Osteocyte (in vitro differentiated cells): ENCODE data around the gene SSTR4. TPM values are rescaled to one million over a fixed set of nuclear protein-coding genes. Genes with fewer than 3 reads are reported as not detected.

Experiments used
- DNase-seq: peaks from one replicate; pipeline ENCODE4 v3.0.0; 2021; ENCODE audit warnings: mixed read lengths; ENCODE audit not compliant: unreplicated experiment; ENCODE audit errors: extremely low spot score
- H3K27ac Mint-ChIP-seq: one replicate; pipeline ENCODE4 v1.8.0; 2021; ENCODE audit warnings: mild to moderate bottlenecking, mixed read lengths; ENCODE audit not compliant: unreplicated experiment
- H3K27me3 Mint-ChIP-seq: one replicate; pipeline ENCODE4 v1.8.0; 2021; ENCODE audit warnings: mixed read lengths; ENCODE audit not compliant: unreplicated experiment
- H3K36me3 Mint-ChIP-seq: one replicate; pipeline ENCODE4 v1.8.0; 2021; ENCODE audit warnings: mixed read lengths; ENCODE audit not compliant: unreplicated experiment
- H3K4me1 Mint-ChIP-seq: one replicate; pipeline ENCODE4 v1.8.0; 2021; ENCODE audit warnings: mixed read lengths; ENCODE audit not compliant: unreplicated experiment
- H3K4me3 Mint-ChIP-seq: one replicate; pipeline ENCODE4 v1.8.0; 2021; ENCODE audit warnings: mild to moderate bottlenecking, moderate library complexity, mixed read lengths; ENCODE audit not compliant: unreplicated experiment
- H3K9me3 Mint-ChIP-seq: one replicate; pipeline ENCODE4 v1.8.0; 2021; ENCODE audit warnings: mixed read lengths; ENCODE audit not compliant: unreplicated experiment
- CTCF ChIP-seq: fragments of 200-600 bp; sonication (generic); IDR thresholded peaks from 2 replicates; pipeline ENCODE4 v1.5.0; 2021; ENCODE audit warnings: antibody characterized with exemption, mild to moderate bottlenecking, moderate library complexity
- total RNA-seq: library from RNA; stranded (reverse); gene quantifications from 2 replicates; pipeline ENCODE4 v1.2.1, GENCODE V29; 2021

The SSTR4 gene
- total RNA-seq, 1 donor from 2014 or later: not detected

- H3K9me3 Mint-ChIP-seq: peaks cover 6% of the 10 kb centered on the region
- H3K4me3 Mint-ChIP-seq: no peak overlapping the region
- no peak for TF ChIP-seq CTCF
- peak overlapping the region; percentile 88 for H3K27ac Mint-ChIP-seq
- H3K36me3 Mint-ChIP-seq: no peaks in the 10 kb centered on the region
- peaks cover 52% of the 10 kb centered on the region for H3K4me1 Mint-ChIP-seq
- DNase-seq: no peak
- H3K27me3 Mint-ChIP-seq: no peaks in the 10 kb centered on the region
Observed at GRCh38 chr20:23060629-23061028, 25.5 kb downstream of the SSTR4 start.

- H3K4me3 Mint-ChIP-seq: no peak overlapping the region
- H3K36me3 Mint-ChIP-seq: no peaks in the 10 kb centered on the region
- H3K4me1 Mint-ChIP-seq: peaks cover 56% of the 10 kb centered on the region
- H3K9me3 Mint-ChIP-seq: peaks cover 6% of the 10 kb centered on the region
- DNase-seq: no peak
- no peak for TF ChIP-seq CTCF
- H3K27ac Mint-ChIP-seq: peak overlapping the region; percentile 88
- H3K27me3 Mint-ChIP-seq: no peaks in the 10 kb centered on the region
Observed at GRCh38 chr20:23061262-23061661, 26.1 kb downstream of the SSTR4 start.

GRCh38 chr20:23061734-23062561, 26.8 kb downstream of the SSTR4 start:
- Mint-ChIP-seq H3K4me3 (peak overlapping the region; percentile 31), H3K36me3 (no peaks in the 10 kb centered on the region), H3K9me3 (no peaks in the 10 kb centered on the region), H3K4me1 (peaks cover 56% of the 10 kb centered on the region), H3K27me3 (no peaks in the 10 kb centered on the region), H3K27ac (peak overlapping the region; percentile 88)
- DNase-seq: no peak
- peak; percentile 69 for TF ChIP-seq CTCF

GRCh38 chr20:23062632-23063031, 27.5 kb downstream of the SSTR4 start:
- no peak for TF ChIP-seq CTCF
- H3K27ac Mint-ChIP-seq: peak overlapping the region; percentile 88
- no peaks in the 10 kb centered on the region for H3K27me3 Mint-ChIP-seq
- peaks cover 56% of the 10 kb centered on the region for H3K4me1 Mint-ChIP-seq
- H3K36me3 Mint-ChIP-seq: no peaks in the 10 kb centered on the region
- H3K9me3 Mint-ChIP-seq: no peaks in the 10 kb centered on the region
- no peak overlapping the region for H3K4me3 Mint-ChIP-seq
- no peak for DNase-seq

- DNase-seq: no peak
- Mint-ChIP-seq H3K27me3 (no peaks in the 10 kb centered on the region), H3K4me1 (peaks cover 56% of the 10 kb centered on the region), H3K9me3 (no peaks in the 10 kb centered on the region), H3K27ac (no peak overlapping the region), H3K4me3 (no peak overlapping the region), H3K36me3 (no peaks in the 10 kb centered on the region)
- no peak for TF ChIP-seq CTCF
Observed at GRCh38 chr20:23063168-23063567, 28.1 kb downstream of the SSTR4 start.
